ENCODE data around the gene MED15.

DNA sequence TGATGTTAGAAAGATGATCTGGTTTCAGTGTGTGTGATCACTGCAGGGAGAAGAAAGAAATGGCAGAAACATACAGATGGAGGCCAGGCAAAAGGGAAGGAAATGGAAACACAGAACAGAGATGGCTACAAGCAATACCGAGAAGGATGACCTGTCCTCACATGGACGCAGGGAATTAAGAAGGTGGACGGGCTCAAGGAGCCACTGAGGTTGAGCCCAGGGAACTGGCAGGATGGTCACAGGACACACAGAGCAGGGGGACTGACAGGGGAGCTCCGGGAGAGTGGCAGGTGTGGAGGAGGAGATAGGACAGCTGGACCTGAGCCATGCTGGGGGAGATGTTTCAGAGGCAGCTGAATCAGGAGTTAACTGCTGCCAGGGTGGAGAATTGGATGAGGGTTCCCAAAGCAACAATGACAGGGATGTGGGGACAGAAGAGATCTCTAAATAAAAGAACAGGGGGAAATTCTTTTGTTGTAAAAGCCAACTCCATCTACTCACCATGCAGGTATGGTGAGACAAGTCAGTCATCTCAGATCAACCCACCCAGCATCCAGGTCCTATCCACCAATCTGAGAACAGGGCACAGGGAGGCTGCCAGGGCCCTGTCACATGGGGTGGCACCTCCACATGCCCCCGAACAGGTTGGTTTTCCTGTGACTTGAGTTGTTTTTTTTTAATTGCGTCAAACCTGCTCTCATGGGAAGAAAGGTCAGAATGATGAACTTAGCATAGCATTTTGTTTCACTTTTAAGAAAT, 38.1 kb upstream of the MED15 start:
- TF ChIP-seq, protein P1, sequence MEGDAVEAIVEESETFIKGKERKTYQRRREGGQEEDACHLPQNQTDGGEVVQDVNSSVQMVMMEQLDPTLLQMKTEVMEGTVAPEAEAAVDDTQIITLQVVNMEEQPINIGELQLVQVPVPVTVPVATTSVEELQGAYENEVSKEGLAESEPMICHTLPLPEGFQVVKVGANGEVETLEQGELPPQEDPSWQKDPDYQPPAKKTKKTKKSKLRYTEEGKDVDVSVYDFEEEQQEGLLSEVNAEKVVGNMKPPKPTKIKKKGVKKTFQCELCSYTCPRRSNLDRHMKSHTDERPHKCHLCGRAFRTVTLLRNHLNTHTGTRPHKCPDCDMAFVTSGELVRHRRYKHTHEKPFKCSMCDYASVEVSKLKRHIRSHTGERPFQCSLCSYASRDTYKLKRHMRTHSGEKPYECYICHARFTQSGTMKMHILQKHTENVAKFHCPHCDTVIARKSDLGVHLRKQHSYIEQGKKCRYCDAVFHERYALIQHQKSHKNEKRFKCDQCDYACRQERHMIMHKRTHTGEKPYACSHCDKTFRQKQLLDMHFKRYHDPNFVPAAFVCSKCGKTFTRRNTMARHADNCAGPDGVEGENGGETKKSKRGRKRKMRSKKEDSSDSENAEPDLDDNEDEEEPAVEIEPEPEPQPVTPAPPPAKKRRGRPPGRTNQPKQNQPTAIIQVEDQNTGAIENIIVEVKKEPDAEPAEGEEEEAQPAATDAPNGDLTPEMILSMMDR (IDR thresholded peaks at IDR 0.05), result no peak
- TF ChIP-seq POLR2A (IDR thresholded peaks at IDR 0.05), result no peak

Measured in uterus (tissue), 2 donors.